Neural progenitor cell (in vitro differentiated cells): ENCODE results near the gene KLHL11.

Source experiments
- CTCF ChIP-seq: fragments of 200-600 bp; sonication (generic); IDR thresholded peaks from 2 replicates; pipeline ENCODE4 v1.5.1; 2017; ENCODE audit warnings: antibody characterized with exemption, mild to moderate bottlenecking
- EZH2 ChIP-seq: fragments of 200-600 bp; sonication (generic); IDR thresholded peaks from 2 replicates; pipeline ENCODE4 v1.6.1; 2017; ENCODE audit warnings: antibody characterized with exemption, mild to moderate bottlenecking, moderate library complexity
- EZH2phosphoT487 ChIP-seq: fragments of 200-600 bp; sonication (generic); IDR thresholded peaks from 2 replicates; pipeline ENCODE4 v1.6.1; 2017; ENCODE audit warnings: antibody characterized with exemption

- TF ChIP-seq EZH2phosphoT487: no peak
- TF ChIP-seq CTCF: no peak
- no peak for TF ChIP-seq EZH2
Observed at GRCh38 chr17:41894791-41895331, 29.6 kb upstream of the KLHL11 start.
